ENCODE data around the gene FARS2.

The FARS2 gene

GRCh38 chr6:5729813-5730517 is 468.7 kb downstream of the FARS2 start:
- DNase-seq: no peak
- TF ChIP-seq GATA1 (IDR thresholded peaks at IDR 0.05; ENCODE audit: low read depth, low read length) (no peak), POLR2A (IDR thresholded peaks at IDR 0.05; ENCODE audit: low read length) (no peak)

- DNase-seq: no peak
- TF ChIP-seq GATA1 (IDR thresholded peaks at IDR 0.05; ENCODE audit: low read depth, low read length) (no peak), POLR2A (IDR thresholded peaks at IDR 0.05; ENCODE audit: low read length) (no peak)
These were observed 469.4 kb downstream of the FARS2 start for GRCh38 chr6:5730585-5731263.

- TF ChIP-seq GATA1 (IDR thresholded peaks at IDR 0.05; ENCODE audit: low read depth, low read length): no peak
- no peak for TF ChIP-seq POLR2A (IDR thresholded peaks at IDR 0.05; ENCODE audit: low read length)
- DNase-seq: no peak
These were observed 470.1 kb downstream of the FARS2 start for GRCh38 chr6:5731435-5731834.

GRCh38 chr6:5732496-5732895 is 471.2 kb downstream of the FARS2 start:
- no peak for DNase-seq
- TF ChIP-seq GATA1 (IDR thresholded peaks at IDR 0.05; ENCODE audit: low read depth, low read length): no peak
- TF ChIP-seq POLR2A (IDR thresholded peaks at IDR 0.05; ENCODE audit: low read length): no peak

GRCh38 chr6:5736016-5736738 is 474.9 kb downstream of the FARS2 start:
- DNase-seq: no peak
- TF ChIP-seq GATA1 (IDR thresholded peaks at IDR 0.05; ENCODE audit: low read depth, low read length): no peak
- TF ChIP-seq POLR2A (IDR thresholded peaks at IDR 0.05; ENCODE audit: low read length): no peak

GRCh38 chr6:5737460-5737859 is 476.1 kb downstream of the FARS2 start:
- TF ChIP-seq GATA1 (IDR thresholded peaks at IDR 0.05; ENCODE audit: low read depth, low read length) (no peak), POLR2A (IDR thresholded peaks at IDR 0.05; ENCODE audit: low read length) (no peak)
- no peak for DNase-seq

- no peak for TF ChIP-seq POLR2A (IDR thresholded peaks at IDR 0.05; ENCODE audit: low read length)
- no peak for TF ChIP-seq GATA1 (IDR thresholded peaks at IDR 0.05; ENCODE audit: low read depth, low read length)
- DNase-seq: no peak
These were observed 476.9 kb downstream of the FARS2 start for GRCh38 chr6:5738211-5738610.

- DNase-seq: no peak
- no peak for TF ChIP-seq POLR2A (IDR thresholded peaks at IDR 0.05; ENCODE audit: low read length)
- no peak for TF ChIP-seq GATA1 (IDR thresholded peaks at IDR 0.05; ENCODE audit: low read depth, low read length)
These were observed 483.2 kb downstream of the FARS2 start for GRCh38 chr6:5744497-5744896.

GRCh38 chr6:5745081-5745480 is 483.8 kb downstream of the FARS2 start:
- TF ChIP-seq GATA1 (IDR thresholded peaks at IDR 0.05; ENCODE audit: low read depth, low read length): no peak
- no peak for TF ChIP-seq POLR2A (IDR thresholded peaks at IDR 0.05; ENCODE audit: low read length)
- no peak for DNase-seq

GRCh38 chr6:5746053-5746758 is 484.9 kb downstream of the FARS2 start:
- no peak for TF ChIP-seq GATA1 (IDR thresholded peaks at IDR 0.05; ENCODE audit: low read depth, low read length)
- TF ChIP-seq POLR2A (IDR thresholded peaks at IDR 0.05; ENCODE audit: low read length): no peak

GRCh38 chr6:5746759-5747130 is 485.4 kb downstream of the FARS2 start:
- TF ChIP-seq GATA1 (IDR thresholded peaks at IDR 0.05; ENCODE audit: low read depth, low read length) (no peak), POLR2A (IDR thresholded peaks at IDR 0.05; ENCODE audit: low read length) (no peak)
- no peak for DNase-seq

More at GRCh38 chr6:5746053-5746758, 484.9 kb downstream of the FARS2 start:
- no peak for DNase-seq

GRCh38 chr6:5747379-5747778 is 486.1 kb downstream of the FARS2 start:
- TF ChIP-seq POLR2A (IDR thresholded peaks at IDR 0.05; ENCODE audit: low read length): no peak
- TF ChIP-seq GATA1 (IDR thresholded peaks at IDR 0.05; ENCODE audit: low read depth, low read length): no peak
- no peak for DNase-seq

- no peak for TF ChIP-seq POLR2A (IDR thresholded peaks at IDR 0.05; ENCODE audit: low read length)
- no peak for DNase-seq
These were observed 487.8 kb downstream of the FARS2 start for GRCh38 chr6:5749016-5749650.
